SH-SY5Y (cell line): ENCODE results near the gene ZNF579.

ENCODE experiments used
- GATA2 ChIP-seq: IDR thresholded peaks from 2 replicates; pipeline ENCODE4 v1.6.1; 2011; ENCODE audit warnings: mild to moderate bottlenecking, low read depth, low read length
- GATA3 ChIP-seq: IDR thresholded peaks from 2 replicates; pipeline ENCODE4 v1.6.1; 2011; ENCODE audit warnings: low read depth, mild to moderate bottlenecking, low read length, moderate library complexity

- no peak for TF ChIP-seq GATA2
- TF ChIP-seq GATA3, result no peak
These were observed 26.3 kb downstream of the ZNF579 start for GRCh38 chr19:55554302-55554701.
